ENCODE measurements around the gene TMEM267.
"Not testable (repeated sequence)": the region's sequence is repeated elsewhere in the genome, so short reads cannot be mapped to it uniquely, and the experiment has no call there.

Gene TMEM267

DNA sequence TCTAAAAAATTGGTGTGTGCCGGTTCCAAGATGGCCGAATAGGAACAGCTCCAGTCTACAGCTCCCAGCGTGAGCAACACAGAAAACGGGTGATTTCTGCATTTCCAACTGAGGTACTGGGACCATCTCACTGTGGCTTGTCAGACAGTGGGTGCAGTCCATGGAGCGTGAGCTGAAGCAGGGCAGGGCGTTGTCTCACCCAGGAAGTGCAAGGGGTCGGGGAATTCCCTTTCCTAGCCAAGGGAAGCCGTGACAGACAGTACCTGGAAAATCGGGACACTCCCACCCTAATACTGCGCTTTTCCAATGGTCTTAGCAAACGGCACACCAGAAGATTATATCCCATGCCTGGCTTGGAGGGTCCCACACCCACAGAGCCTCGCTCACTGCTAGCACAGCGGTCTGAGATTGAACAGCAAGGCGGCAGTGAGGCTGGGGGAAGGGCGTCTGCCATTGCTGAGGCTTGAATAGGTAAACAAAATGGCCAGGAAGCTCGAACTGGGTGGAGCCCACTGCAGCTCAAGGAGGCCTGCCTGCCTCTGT is 81.1 kb downstream of the TMEM267 start:
- not testable (repeated sequence) for DNase-seq

GRCh38 chr5:43401827-43402226 is 81.8 kb downstream of the TMEM267 start:
- DNase-seq, result no peak

DNA sequence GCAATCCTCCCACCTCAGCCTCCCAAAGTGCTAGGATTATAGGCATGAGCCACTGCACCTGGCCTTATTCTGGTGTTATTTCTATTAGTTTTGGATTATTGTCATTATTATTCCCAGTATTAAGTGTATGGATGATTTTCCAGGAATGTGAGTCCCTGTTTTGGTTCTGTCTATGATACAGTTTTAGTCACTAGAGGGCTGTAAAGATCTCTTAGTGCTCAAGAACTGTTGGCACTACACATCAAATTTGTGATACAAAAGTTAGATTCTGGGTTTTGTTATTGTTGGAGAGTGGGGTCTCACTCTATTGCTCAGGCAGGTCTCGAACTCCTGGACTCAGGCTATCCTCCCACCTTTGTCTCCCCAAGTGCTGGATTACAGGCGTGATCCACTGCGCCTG is 83.6 kb downstream of the TMEM267 start:
- DNase-seq, result no peak

DNA sequence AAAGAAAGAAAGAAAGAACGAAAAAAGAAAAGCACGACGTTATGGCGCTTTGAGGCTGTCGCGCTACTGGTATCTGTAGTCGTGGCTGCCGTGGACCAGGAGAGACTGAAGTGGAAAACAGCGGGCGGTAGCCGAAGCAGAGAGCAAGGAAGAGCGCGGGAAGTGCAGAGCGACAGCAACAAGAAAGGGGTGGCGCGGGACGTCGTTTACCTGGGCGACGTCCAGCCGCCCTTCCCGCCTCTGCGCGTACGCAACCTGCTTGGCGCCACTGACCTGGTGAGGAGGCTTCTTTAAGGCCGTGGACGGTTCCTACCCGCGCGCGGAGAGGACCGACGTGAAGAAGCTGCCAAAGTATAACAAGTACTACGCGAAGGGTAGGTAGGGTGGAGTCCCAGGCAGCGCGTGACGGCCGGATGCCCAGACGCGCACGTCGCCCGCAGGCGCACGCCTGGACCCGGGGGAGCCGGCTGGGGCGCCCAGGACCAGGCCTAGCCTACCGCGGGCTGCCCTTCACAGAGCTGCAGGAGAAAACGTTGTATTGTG is 86.8 kb downstream of the TMEM267 start:
- peak; percentile 70 for DNase-seq

Measured in activated CD4-positive, alpha-beta T cell treated with anti-CD3 and anti-CD28 coated beads, Interleukin-10, Interleukin-2, amounts not matched to agents 100 ng/mL and 50 ng/mL, durations not matched to agents 16 hours and 8 hours (primary cell).